NCI-H1694 (cell line): ENCODE results near the gene MCM7.

Experiments used
- DNase-seq: peaks from one replicate; lab custom pipeline; 2025; lab: John Stamatoyannopoulos, UW

MCM7 gene

GRCh38 chr7:100071018-100071723, 30.0 kb downstream of the MCM7 start:
- DNase-seq: no peak

GRCh38 chr7:100069991-100070390, 31.2 kb downstream of the MCM7 start:
- no peak for DNase-seq

GRCh38 chr7:100066953-100067352, 34.2 kb downstream of the MCM7 start:
- no peak for DNase-seq

GRCh38 chr7:100065452-100066186, 35.6 kb downstream of the MCM7 start:
- DNase-seq: no peak

GRCh38 chr7:100064162-100064561, 37.0 kb downstream of the MCM7 start:
- DNase-seq: no peak

- no peak for DNase-seq
These were observed 37.8 kb downstream of the MCM7 start for GRCh38 chr7:100063376-100063775.

- no peak for DNase-seq
These were observed 39.5 kb downstream of the MCM7 start for GRCh38 chr7:100061518-100062193.

GRCh38 chr7:100059251-100059739, 41.9 kb downstream of the MCM7 start:
- no peak for DNase-seq

GRCh38 chr7:100057006-100057405, 44.2 kb downstream of the MCM7 start:
- DNase-seq: no peak

GRCh38 chr7:100053215-100053614, 48.0 kb downstream of the MCM7 start:
- DNase-seq: peak; percentile 70

- no peak for DNase-seq
These were observed 49.6 kb downstream of the MCM7 start for GRCh38 chr7:100051611-100052010.

- peak; percentile 62 for DNase-seq
These were observed 51.5 kb downstream of the MCM7 start, which contains the start of gene ZSCAN21 for GRCh38 chr7:100049441-100050291. Gene ZSCAN21 (plus strand): TSS chr7:100049774. CDS start chr7:100057007, 7,233 bp downstream.

GRCh38 chr7:100048680-100049079, 52.5 kb downstream of the MCM7 start:
- no peak for DNase-seq

GRCh38 chr7:100044718-100045117, 56.5 kb downstream of the MCM7 start:
- no peak for DNase-seq
